ENCODE data around the gene GPR78.

The GPR78 gene

DNA sequence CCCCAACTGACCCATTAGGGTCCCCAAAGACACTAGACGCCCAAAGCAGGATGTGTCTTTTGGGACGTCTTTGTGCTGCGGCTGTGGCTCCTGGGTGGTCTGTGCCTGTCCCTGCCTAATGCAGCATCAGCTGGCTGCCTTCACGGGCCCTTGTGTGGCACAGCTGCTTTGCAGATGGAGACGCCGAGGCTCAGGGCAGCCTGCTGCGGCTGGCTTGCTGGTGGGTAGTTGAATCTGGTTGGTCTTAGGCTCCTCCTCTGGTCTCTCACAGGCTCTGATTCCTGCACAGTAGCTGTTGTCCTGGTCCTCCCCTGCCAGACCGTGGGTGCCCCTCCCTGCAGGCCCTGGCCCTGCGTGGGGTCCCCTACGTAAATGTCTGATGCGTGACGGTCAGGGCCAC, 20.5 kb downstream of the GPR78 start:
- H3K4me1 ChIP-seq: no peaks in the 10 kb centered on the region
- intact Hi-C loops (cut with DNase I; ENCODE audit: low total_unique reads): no loop called here
- TF ChIP-seq, protein P1, sequence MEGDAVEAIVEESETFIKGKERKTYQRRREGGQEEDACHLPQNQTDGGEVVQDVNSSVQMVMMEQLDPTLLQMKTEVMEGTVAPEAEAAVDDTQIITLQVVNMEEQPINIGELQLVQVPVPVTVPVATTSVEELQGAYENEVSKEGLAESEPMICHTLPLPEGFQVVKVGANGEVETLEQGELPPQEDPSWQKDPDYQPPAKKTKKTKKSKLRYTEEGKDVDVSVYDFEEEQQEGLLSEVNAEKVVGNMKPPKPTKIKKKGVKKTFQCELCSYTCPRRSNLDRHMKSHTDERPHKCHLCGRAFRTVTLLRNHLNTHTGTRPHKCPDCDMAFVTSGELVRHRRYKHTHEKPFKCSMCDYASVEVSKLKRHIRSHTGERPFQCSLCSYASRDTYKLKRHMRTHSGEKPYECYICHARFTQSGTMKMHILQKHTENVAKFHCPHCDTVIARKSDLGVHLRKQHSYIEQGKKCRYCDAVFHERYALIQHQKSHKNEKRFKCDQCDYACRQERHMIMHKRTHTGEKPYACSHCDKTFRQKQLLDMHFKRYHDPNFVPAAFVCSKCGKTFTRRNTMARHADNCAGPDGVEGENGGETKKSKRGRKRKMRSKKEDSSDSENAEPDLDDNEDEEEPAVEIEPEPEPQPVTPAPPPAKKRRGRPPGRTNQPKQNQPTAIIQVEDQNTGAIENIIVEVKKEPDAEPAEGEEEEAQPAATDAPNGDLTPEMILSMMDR (IDR thresholded peaks at IDR 0.05): no peak
- H3K4me3 ChIP-seq: no peak overlapping the region
- DNase-seq: no peak
- H3K27me3 ChIP-seq: peaks cover 0 to 18% of the 10 kb centered on the region in 2 donors
- no peaks in the 10 kb centered on the region for H3K36me3 ChIP-seq
- H3K27ac ChIP-seq: no peak overlapping the region
- H3K9me3 ChIP-seq: no peaks in the 10 kb centered on the region

DNA sequence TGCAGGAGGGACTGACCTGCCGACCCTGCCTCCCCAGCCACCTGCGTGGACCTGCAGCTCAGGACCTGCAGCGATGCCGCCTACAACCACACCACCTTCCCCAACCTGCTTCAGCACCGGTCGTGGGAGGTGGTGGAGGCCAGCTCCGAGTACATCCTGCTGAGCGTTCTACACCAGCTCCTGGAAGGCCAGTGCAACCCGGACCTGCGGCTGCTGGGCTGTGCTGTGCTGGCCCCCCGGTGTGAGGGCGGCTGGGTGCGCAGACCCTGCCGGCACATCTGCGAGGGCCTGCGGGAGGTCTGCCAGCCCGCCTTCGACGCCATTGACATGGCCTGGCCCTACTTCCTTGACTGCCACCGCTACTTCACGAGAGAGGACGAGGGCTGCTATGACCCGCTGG, 20.9 kb downstream of the GPR78 start:
- intact Hi-C loops (cut with DNase I; ENCODE audit: low total_unique reads): no loop called here
- Histone ChIP-seq H3K9me3 (no peaks in the 10 kb centered on the region), H3K27me3 (peaks cover 0 to 18% of the 10 kb centered on the region in 2 donors), H3K27ac (no peak overlapping the region), H3K4me3 (no peak overlapping the region), H3K4me1 (no peaks in the 10 kb centered on the region), H3K36me3 (no peaks in the 10 kb centered on the region)
- TF ChIP-seq, protein P1 (IDR thresholded peaks at IDR 0.05): no peak
- DNase-seq: no peak

DNA sequence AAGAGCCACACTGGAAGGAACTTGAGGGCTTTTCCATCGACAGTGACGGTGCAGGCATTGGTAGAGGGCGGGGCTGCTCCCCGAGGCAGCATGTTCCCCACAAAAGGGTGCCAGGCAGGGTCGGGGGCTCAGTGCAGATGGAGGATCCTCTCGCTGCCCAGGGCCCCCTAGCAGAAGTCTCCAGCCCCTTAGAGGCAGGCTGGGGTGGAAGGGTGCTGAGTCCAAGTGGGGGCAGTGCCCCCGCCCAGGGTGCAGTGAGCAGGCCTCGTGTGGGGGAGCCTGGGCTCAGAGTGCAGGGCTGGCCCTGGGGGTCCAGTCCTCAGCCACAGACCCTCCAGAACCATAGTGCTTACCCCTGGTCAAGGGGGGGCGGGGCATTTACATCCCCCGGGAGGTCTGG, 21.4 kb downstream of the GPR78 start:
- Histone ChIP-seq H3K4me3 (no peak overlapping the region), H3K36me3 (no peaks in the 10 kb centered on the region), H3K27me3 (peaks cover 0 to 23% of the 10 kb centered on the region in 2 donors), H3K27ac (no peak overlapping the region), H3K9me3 (no peaks in the 10 kb centered on the region), H3K4me1 (no peaks in the 10 kb centered on the region)
- TF ChIP-seq, protein P1 (IDR thresholded peaks at IDR 0.05): no peak
- intact Hi-C loops (cut with DNase I; ENCODE audit: low total_unique reads): no loop called here
- DNase-seq: no peak

DNA sequence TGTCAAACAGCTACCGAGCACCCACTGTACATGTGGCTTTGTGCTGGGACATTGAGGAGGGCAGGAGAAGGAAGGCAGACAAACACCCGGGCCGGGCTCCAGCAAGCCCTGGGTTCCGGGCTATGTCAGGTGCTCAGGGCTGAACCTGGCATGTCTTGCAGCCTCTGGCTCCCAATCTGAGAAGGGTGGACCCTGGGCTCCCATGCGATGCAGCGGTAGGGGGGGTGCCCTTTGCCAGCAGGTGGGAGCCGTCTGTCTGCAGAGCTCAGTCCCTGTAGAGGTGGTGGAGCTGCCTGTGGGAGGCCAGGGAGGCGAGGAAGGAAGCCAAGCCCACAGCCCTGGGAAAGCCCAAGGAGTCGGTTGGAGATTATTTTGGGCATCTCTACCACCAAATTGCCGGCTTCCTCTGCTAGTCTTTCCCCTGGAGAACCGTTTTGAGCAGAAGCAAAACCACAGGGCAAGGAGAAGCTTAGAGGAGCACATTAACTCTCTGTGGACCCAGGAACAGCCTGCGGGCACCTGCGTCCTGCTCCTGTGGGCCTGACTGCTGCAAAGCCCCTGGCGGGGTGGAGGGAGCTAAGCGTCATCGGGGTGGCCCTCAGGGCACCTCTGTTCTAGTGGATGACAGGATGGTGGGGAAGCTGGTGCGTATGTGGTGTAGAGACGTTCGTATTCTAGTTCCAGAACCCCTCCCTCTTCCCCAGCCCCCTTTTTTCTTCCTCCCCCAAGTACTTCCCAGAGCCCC, 22.7 kb downstream of the GPR78 start:
- peaks cover 0 to 36% of the 10 kb centered on the region in 2 donors for H3K27me3 ChIP-seq
- intact Hi-C loops (cut with DNase I; ENCODE audit: low total_unique reads): no loop called here

DNA sequence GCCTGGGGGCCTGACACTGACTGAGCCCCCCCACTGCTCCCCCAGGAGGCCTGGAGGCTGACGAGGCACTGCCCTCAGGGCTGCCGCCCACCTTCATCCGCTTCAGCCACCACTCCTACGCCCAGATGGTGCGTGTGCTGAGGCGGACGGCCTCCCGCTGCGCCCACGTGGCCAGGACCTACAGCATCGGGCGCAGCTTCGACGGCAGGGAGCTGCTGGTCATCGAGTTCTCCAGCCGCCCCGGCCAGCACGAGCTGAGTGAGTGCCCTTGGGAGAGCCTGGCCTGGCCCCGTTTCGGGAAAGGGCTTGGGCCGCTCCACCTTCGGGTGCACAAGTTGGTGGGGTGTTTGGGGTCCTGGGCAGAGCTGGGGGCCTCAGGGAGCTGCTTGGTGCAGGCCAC, 23.7 kb downstream of the GPR78 start:
- Histone ChIP-seq H3K27ac (no peak overlapping the region), H3K4me1 (peaks cover 0 to 5% (median 2%) of the 10 kb centered on the region in 4 donors), H3K9me3 (no peaks in the 10 kb centered on the region), H3K4me3 (no peak overlapping the region), H3K36me3 (no peaks in the 10 kb centered on the region), H3K27me3 (peaks cover 0 to 39% of the 10 kb centered on the region in 2 donors)
- DNase-seq: no peak
- intact Hi-C loops (cut with DNase I; ENCODE audit: low total_unique reads): no loop called here
- TF ChIP-seq, protein P1 (IDR thresholded peaks at IDR 0.05): no peak

More for the DNA sequence above, 22.7 kb downstream of the GPR78 start:
- no peak for DNase-seq
- H3K36me3 ChIP-seq: no peaks in the 10 kb centered on the region
- no peaks in the 10 kb centered on the region for H3K9me3 ChIP-seq
- no peak overlapping the region for H3K4me3 ChIP-seq
- no peak overlapping the region for H3K27ac ChIP-seq
- peaks cover 0 to 5% (median 2%) of the 10 kb centered on the region in 4 donors for H3K4me1 ChIP-seq
- TF ChIP-seq, protein P1 (IDR thresholded peaks at IDR 0.05): no peak
